OCI-M1 (cell line): ENCODE data around the gene SHISA5.
"Not testable (repeated sequence)": the region's sequence is repeated elsewhere in the genome, so short reads cannot be mapped to it uniquely, and the experiment has no call there.

Experiments used
- DNase-seq: peaks from one replicate; lab custom pipeline; 2025; lab: John Stamatoyannopoulos, UW

SHISA5 gene

DNA sequence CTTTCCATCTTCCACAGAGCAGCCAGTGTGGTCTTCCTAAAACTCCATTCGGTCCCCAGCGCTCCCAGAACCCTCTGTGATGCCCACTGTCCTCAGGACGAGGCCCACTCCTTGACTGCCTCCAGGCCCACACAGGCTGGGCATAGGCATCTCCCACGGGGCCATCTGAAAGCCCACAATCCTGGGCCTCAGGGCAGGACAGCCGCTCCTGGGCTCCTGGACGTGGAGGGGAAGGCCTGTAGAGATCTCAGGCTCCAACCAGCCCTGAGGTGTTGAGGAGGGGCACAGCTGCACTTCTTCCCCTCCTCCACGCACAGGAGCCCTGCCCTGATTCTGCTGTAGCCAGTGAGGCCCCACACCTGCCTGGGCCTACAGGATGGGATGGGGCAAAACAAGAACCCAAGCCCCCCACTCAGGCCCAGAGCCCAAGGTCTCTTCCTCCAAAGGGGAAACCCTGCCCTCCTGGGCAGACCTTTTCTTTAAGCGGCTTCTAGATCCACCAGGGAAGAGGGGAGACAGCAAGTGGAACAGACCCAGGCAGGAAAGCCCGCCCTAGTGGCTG lies 25.9 kb downstream of the SHISA5 start:
- no peak for DNase-seq

DNA sequence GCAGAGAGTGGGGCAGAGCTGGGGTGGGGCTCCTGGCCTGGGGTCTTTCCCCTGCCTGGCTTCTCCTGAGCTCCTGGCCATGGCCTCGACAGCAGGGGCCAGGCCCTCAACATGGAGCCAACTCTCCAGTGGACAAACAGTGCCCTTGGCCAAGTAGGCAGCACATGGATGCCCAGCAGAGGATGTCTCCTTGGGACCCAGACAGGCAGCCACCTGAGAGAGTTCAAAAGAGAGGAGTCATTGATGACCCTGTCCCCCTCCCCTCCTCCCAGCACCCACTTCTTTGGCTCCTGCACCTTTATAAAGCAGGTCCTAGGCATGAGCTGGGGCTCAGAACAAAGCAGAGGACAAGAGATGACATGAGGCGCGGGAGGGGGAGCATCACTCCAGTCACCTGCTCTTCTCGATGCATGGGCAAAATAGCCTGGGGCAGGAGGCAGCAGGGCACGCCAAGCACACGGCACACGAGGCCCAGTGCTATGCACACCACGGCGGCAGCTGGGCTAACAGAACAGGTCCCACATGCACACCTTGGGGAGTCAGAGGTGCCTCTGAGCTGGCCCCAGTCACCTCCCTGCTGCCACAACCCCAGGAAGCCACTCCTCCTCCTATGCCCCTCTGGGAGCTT lies 27.4 kb downstream of the SHISA5 start:
- no peak for DNase-seq

- no peak for DNase-seq
Measured at GRCh38 chr3:48475188-48475587, 28.8 kb downstream of the SHISA5 start.

- no peak for DNase-seq
Measured at GRCh38 chr3:48474619-48475018, 29.4 kb downstream of the SHISA5 start.

DNA sequence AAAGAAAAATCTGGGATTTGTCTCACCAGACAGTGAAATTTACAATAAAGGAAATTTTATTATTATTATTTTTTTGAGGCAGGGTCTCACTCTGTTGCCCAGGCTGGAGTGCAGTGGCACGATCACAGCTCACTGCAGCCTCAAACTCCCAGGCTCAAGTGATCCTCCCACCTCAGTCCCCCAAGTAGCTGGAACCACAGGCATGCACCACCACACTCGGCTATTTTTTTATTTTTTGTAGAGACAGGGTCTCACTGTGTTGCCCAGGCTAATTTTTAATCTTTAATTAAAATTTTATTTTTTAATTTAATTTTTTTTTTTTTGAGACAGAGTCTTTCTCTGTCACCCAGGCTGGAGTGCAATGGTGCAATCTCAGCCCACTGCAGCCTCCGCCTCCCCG lies 29.9 kb downstream of the SHISA5 start:
- not testable (repeated sequence) for DNase-seq

DNA sequence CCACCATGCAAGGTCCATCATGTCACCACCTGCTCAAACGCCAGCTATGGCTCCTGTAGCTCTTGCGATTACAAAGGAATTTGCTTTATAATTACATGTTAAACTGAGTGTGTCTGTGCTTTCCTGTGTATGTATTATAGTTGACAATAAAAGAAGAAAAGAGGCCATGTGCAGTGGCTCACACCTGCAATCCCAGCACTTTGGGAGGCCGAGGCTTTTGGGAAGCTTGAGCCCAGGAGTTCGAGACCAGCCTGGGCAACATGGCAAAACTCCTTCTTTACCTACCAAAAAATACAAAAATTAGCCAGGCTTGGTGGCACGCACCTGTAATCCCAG lies 30.4 kb downstream of the SHISA5 start:
- DNase-seq, result no peak

GRCh38 chr3:48472923-48473616 lies 30.9 kb downstream of the SHISA5 start:
- DNase-seq, result peak; percentile 98

- DNase-seq, result no peak
Measured at GRCh38 chr3:48472673-48472922, 31.4 kb downstream of the SHISA5 start.

- DNase-seq, result no peak
Measured at GRCh38 chr3:48470286-48470685, 33.7 kb downstream of the SHISA5 start.

- no peak for DNase-seq
Measured at GRCh38 chr3:48469046-48469915, 34.7 kb downstream of the SHISA5 start.

DNA sequence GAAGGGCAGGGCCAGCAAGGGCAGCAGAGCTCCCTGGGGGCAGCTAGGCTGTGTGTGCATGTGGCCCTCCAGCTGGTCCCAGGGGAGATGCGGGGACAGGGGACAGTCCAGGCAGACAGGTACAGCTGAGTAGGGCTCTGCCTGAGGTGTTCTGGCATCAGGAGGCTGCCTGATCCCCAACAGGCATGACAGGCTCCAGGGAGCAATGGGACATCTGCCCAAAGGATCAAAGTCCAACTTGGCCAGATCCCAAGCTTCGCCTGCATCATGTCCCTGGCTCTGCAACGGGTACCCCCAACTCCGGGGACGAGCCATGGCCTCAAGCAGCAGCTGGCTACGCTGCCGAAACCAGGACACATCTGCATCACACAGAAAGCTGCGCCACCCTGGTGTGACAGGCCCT lies 35.6 kb downstream of the SHISA5 start:
- DNase-seq, result no peak

GRCh38 chr3:48467473-48468267 lies 36.3 kb downstream of the SHISA5 start:
- DNase-seq, result no peak

GRCh38 chr3:48467110-48467454 lies 36.9 kb downstream of the SHISA5 start:
- no peak for DNase-seq

GRCh38 chr3:48466386-48467109 lies 37.4 kb downstream of the SHISA5 start:
- DNase-seq, result no peak

DNA sequence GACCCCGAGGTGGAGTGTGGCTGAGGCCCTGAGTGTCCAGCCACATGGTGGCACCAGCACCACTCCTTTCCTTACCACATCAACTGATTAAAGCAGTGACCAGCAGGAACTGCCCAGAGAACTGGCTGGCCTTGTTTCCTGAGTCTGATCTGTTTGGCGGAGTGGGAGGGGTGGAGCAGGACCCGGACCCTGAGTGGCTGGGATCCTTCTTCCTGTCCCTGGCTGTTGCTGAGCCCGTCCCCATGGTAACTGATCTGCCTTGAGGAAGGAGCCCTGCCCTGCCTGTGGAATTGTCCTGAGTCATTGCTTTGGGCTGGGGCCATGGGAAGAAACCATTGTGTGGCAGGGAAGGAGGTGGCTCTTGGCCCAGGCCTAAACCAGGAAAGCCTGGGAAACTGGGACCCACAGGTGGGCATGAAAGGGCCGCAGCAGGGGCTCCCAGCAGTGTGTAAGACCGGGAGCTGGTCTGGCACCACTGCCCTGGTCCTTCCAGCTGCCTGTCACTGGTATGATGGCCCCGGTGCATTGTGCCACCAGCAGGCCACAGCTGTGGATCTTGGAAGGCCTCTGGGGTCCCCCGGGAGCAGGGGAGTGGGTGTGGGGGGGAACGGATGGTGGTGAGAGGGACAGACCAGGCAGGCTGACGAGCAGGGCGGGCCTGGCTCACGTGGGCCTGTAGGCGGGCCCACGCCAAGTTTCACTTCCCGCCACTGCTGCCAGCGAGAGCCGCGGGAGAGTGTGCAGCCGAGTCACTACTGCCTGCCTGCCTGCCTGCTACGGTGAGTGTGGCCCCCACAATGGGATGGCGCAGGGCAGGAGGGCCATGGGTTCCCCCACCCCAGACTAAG lies 38.2 kb downstream of the SHISA5 start:
- peak; percentile 98 for DNase-seq

DNA sequence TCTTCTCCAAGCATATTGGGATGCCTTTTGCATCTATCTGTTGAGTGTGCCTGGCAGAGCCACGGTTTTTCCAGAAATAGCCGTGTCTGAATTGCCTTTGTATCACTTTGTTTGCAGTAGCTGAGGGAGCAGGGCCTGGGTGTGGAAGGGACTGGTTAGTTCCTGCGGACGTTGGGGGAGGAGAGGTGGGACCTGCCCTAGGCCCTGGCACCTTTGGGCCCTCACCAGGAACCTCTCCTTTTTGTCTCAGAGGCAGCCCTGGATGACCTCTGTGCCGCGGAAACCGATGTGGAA lies 38.8 kb downstream of the SHISA5 start:
- DNase-seq, result no peak

DNA sequence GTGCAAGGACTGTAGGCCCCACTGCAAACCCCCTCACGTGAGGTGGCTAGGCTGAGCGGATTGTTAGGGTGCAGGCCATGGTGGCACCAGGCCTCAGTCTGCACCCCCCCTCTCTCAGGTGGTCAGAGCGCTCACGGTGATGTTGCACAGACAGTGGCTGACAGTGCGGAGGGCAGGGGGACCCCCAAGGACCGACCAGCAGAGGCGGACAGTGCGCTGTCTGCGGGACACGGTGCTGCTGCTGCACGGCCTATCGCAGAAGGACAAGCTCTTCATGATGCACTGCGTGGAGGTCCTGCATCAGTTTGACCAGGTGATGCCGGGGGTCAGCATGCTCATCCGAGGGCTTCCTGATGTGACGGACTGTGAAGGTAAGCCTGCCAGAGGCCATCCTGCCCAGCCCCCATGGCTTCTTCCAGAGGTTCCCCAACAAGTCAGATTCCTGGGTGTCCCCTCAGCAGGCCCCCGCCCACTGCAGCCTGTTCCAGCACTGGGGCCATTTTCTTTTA lies 39.2 kb downstream of the SHISA5 start:
- DNase-seq, result no peak

DNA sequence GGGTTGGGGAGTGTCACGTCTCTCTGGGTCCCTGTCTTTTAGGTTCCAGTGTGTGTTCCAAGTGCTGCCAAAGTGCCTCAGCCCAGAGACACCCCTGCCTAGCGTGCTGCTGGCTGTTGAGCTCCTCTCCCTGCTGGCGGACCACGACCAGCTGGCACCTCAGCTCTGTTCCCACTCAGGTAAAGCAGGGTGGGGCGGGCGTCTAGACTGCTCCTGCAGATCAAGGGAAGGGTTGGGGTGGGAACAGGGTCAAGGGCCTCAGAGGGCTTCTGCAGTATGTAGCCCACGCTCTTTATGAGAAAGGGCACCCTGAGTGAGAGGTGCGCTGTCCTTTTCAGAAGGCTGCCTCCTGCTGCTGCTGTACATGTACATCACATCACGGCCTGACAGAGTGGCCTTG lies 40.3 kb downstream of the SHISA5 start:
- no peak for DNase-seq

GRCh38 chr3:48461767-48462166 lies 42.2 kb downstream of the SHISA5 start:
- DNase-seq, result not testable (repeated sequence)

DNA sequence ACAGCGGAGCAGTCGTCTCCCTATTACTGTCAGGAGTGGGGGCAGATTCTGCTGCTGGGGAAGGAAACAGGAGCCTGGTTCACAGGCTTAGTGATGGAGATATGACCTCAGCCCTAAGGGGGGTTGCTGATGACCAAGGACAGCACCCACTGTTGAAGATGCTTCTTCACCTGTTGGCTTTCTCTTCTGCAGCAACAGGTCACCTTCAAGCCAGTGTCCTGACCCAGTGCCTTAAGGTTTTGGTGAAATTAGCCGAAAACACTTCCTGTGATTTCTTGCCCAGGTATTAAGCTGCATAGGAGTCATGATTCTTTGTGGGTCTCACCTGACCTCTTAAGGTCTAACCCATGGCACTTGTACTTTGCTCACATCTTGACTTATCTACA lies 43.5 kb downstream of the SHISA5 start:
- no peak for DNase-seq
